Parathyroid adenoma (tissue), 2 donors: ENCODE measurements around the gene EDN2.

ENCODE experiments used
- H2AFZ ChIP-seq: fragments of 300-600 bp; sonication (generic); one replicate; pipeline ENCODE4 v1.7.0; 2017; ENCODE audit warnings: antibody characterized with exemption, mild to moderate bottlenecking
- H3K27ac ChIP-seq: fragments of 300-600 bp; sonication (generic); one replicate; pipeline ENCODE4 v1.7.0; 2017
- H3K27me3 ChIP-seq: fragments of 300-600 bp; sonication (generic); one replicate; pipeline ENCODE4 v1.7.0; 2017; ENCODE audit warnings: low read length; ENCODE audit not compliant: control insufficient read depth, insufficient read depth
- H3K36me3 ChIP-seq: fragments of 300-600 bp; sonication (generic); one replicate; pipeline ENCODE4 v1.7.0; 2017; ENCODE audit warnings: low read length; ENCODE audit not compliant: control insufficient read depth, insufficient read depth
- H3K4me1 ChIP-seq: fragments of 300-600 bp; sonication (generic); one replicate; pipeline ENCODE4 v1.7.0; 2017; ENCODE audit warnings: control low read depth
- H3K4me2 ChIP-seq: fragments of 300-600 bp; sonication (generic); one replicate; pipeline ENCODE4 v1.7.0; 2017; ENCODE audit warnings: low read length
- H3K4me3 ChIP-seq: fragments of 300-600 bp; sonication (generic); one replicate; pipeline ENCODE4 v1.7.0; 2017; ENCODE audit warnings: low read depth, low read length
- H3K79me2 ChIP-seq: fragments of 300-600 bp; sonication (generic); one replicate; pipeline ENCODE4 v1.7.0; 2017; ENCODE audit warnings: control low read depth
- H3K9ac ChIP-seq: fragments of 300-600 bp; sonication (generic); one replicate; pipeline ENCODE4 v1.7.0; 2017; ENCODE audit warnings: mild to moderate bottlenecking
- H3K9me3 ChIP-seq: fragments of 300-600 bp; sonication (generic); one replicate; pipeline ENCODE4 v1.7.0; 2017; ENCODE audit warnings: low read length; ENCODE audit not compliant: control insufficient read depth
- CTCF ChIP-seq: fragments of 300-600 bp; sonication (generic); IDR thresholded peaks from one replicate; pipeline ENCODE4 v1.7.0; 2017; ENCODE audit warnings: antibody characterized with exemption, mild to moderate bottlenecking
- donor health status: primary hyperparathyroidism.

The EDN2 gene

GRCh38 chr1:41450747-41451285 lies 33.7 kb downstream of the EDN2 start:
- H3K4me3 ChIP-seq, result no peak overlapping the region
- no peak for TF ChIP-seq CTCF

DNA sequence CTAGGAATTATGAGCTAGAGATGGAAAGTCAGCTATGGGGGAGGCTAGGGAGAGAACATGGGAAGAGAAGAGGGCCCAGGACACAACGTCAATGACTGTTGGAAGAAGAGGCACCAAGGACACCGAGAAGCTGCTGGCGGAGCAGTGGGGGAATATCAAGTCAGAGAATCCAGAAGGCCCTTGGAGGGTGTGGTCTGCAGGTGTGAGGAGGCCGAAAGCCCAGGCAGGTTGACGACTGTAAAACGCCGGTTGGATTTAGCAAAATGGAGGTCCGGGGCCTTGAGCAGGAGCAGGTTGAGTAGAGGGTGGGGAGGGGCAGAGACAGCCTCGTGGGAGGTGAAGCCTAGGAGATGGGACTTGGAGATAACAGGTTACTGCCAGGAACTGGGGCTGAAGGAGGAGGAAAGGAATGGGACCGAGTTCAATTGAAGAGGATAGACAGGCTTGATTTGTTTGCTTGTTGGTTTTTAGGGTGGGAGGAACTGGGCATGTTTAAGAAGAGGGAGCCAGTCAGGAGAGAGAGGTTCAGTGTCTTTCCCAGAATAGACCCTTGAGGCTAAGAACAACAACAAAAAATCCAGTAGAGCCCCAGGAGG lies 35.1 kb downstream of the EDN2 start:
- TF ChIP-seq CTCF, result no peak
- Histone ChIP-seq H3K27ac (no peak overlapping the region), H3K9me3 (no peaks in the 10 kb centered on the region), H3K79me2 (no peaks in the 10 kb centered on the region), H3K27me3 (no peaks in the 10 kb centered on the region), H3K4me2 (peak overlapping the region; percentile 17), H3K36me3 (no peaks in the 10 kb centered on the region), H3K4me1 (no peaks in the 10 kb centered on the region), H3K4me3 (no peak overlapping the region), H3K9ac (no peak overlapping the region), H2AFZ (no peak overlapping the region)

More at GRCh38 chr1:41450747-41451285, 33.7 kb downstream of the EDN2 start:
- Histone ChIP-seq H3K36me3 (no peaks in the 10 kb centered on the region), H3K9me3 (no peaks in the 10 kb centered on the region), H3K4me2 (no peak overlapping the region), H3K79me2 (no peaks in the 10 kb centered on the region), H2AFZ (no peak overlapping the region), H3K27me3 (no peaks in the 10 kb centered on the region), H3K27ac (no peak overlapping the region), H3K9ac (no peak overlapping the region), H3K4me1 (no peaks in the 10 kb centered on the region)

DNA sequence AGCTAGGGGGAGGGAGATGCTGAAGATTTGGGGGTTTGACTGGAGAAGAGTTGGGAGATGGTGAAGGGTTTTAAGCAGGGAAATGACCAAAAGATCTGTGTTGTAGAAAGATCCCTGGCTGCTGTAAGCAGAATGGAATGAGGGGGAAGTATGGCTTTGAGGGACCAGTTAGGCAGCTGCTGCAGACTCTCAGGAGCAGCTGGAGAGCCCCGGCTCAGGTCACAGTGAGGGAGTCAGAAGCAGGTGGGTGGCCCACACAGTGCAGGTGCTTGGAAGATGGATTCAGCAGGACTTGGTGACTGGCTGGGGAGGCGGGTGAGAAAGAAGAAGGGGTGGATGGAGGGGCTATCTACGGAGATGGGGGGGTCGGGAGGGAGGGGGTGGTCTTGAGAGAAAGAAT lies 35.7 kb downstream of the EDN2 start:
- no peak overlapping the region for H2AFZ ChIP-seq
- H3K27ac ChIP-seq, result no peak overlapping the region
- H3K9me3 ChIP-seq, result no peaks in the 10 kb centered on the region
- H3K4me3 ChIP-seq, result no peak overlapping the region
- H3K79me2 ChIP-seq, result no peaks in the 10 kb centered on the region
- no peaks in the 10 kb centered on the region for H3K36me3 ChIP-seq
- H3K9ac ChIP-seq, result no peak overlapping the region
- no peak for TF ChIP-seq CTCF
- no peaks in the 10 kb centered on the region for H3K27me3 ChIP-seq
- no peak overlapping the region for H3K4me2 ChIP-seq
- no peaks in the 10 kb centered on the region for H3K4me1 ChIP-seq

GRCh38 chr1:41447995-41448770 lies 36.3 kb downstream of the EDN2 start:
- no peaks in the 10 kb centered on the region for H3K4me1 ChIP-seq
- no peaks in the 10 kb centered on the region for H3K36me3 ChIP-seq
- H3K79me2 ChIP-seq, result no peaks in the 10 kb centered on the region
- H3K9ac ChIP-seq, result no peak overlapping the region
- no peak overlapping the region for H2AFZ ChIP-seq
- no peak overlapping the region for H3K27ac ChIP-seq
- no peaks in the 10 kb centered on the region for H3K27me3 ChIP-seq
- no peaks in the 10 kb centered on the region for H3K9me3 ChIP-seq
- no peak overlapping the region for H3K4me3 ChIP-seq
- H3K4me2 ChIP-seq, result no peak overlapping the region
- TF ChIP-seq CTCF, result no peak
